ENCODE results near the gene DYSF.

DYSF gene

DNA sequence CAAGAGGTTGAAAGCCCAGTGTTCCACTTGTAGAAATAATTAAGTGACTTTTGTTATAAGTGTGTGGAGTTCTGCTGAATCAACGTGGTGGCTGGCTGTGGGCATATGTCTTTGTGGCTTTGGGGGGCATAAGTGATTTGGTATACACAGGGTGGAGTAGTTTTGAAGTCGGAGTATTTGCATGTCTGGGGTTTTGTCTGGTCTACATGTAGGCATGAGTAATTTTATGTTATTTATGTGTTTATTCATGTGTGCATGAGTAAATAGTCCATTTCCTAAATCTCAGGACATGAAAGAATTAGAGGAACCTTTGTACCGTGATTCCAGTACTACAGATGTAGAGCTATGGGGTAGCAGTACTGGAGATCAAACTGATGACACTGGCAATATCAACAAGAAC lies 179.7 kb downstream of the DYSF start:
- Histone ChIP-seq H3K14ac (ENCODE audit: low read length) (no peak overlapping the region), H2BK15ac (ENCODE audit: low read length) (no peak overlapping the region), H2BK12ac (ENCODE audit: low read length) (no peak overlapping the region), H3K9me3 (replicated peaks in 1 of 2; ENCODE audit: control insufficient read depth in 2 of 2, insufficient read depth in 1 of 2, low read depth in 1 of 2, low read length in 2 of 2) (no peaks in the 10 kb centered on the region), H3K18ac (ENCODE audit: low read length) (no peak overlapping the region), H4K8ac (ENCODE audit: low read depth, low read length) (no peak overlapping the region), H3K4me3 (ENCODE audit: low read length in 2 of 2) (no peak overlapping the region), H3K79me1 (ENCODE audit: low read depth, low read length) (no peaks in the 10 kb centered on the region), H4K91ac (ENCODE audit: low read depth, low read length, poor library complexity) (no peak overlapping the region), H3K4ac (ENCODE audit: low read length) (no peak overlapping the region), H3K4me2 (ENCODE audit: insufficient read depth, low read length, poor library complexity, severe bottlenecking) (no peak overlapping the region), H2AK5ac (ENCODE audit: low read depth, low read length) (no peak overlapping the region), H3K23ac (ENCODE audit: low read depth, low read length, poor library complexity) (no peak overlapping the region), H2AFZ (ENCODE audit: low read length) (no peak overlapping the region), H3K4me1 (ENCODE audit: control insufficient read depth in 2 of 2, insufficient read depth in 1 of 2, low read depth in 1 of 2, low read length in 2 of 2) (peaks cover 0 to 5% of the 10 kb centered on the region in 2 donors), H3K36me3 (replicated peaks in 1 of 2; ENCODE audit: control insufficient read depth in 2 of 2, insufficient read depth in 2 of 2, low read length in 2 of 2) (no peaks in the 10 kb centered on the region), H2BK5ac (ENCODE audit: low read length) (no peak overlapping the region), H2BK120ac (ENCODE audit: low read depth, low read length) (no peak overlapping the region), H3K27me3 (ENCODE audit: control insufficient read depth in 3 of 3, insufficient read depth in 3 of 3, low read depth in 1 of 3, low read length in 3 of 3) (peaks cover 0 to 4% (median 0%) of the 10 kb centered on the region in 3 experiments), H3K27ac (replicated peaks; ENCODE audit: low read length) (no peak overlapping the region), H3K9ac (ENCODE audit: low read depth, low read length, poor library complexity) (no peak overlapping the region)
- WGBS, 2 donors (ENCODE audit: extremely low coverage in 2 of 2, insufficient read length in 2 of 2, insufficient replicate concordance in 1 of 2), result no CpG with 5 or more reads among the region's 3 CpGs
- no peak for DNase-seq (ENCODE audit: low spot score)

DNA sequence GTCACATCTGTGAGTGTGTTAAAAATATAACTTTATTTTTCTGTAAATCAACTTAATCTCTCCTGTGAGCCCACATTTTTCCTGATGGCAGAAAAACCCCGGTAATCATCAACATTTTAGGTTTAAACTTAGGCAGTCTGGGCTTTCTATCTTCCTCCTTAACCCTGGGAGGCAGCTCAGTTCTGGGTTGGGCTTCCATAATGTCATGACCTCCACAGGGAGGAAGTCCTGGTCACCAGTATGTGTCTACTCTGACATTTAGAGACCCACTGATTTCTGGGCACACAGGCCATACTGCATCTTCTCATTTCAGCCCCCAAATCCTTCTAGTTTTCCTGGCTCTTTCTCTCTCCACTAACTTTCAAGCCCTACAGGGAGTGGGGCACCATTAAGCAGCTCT lies 181.2 kb downstream of the DYSF start:
- peaks cover 0 to 4% (median 0%) of the 10 kb centered on the region in 3 experiments for H3K27me3 ChIP-seq (ENCODE audit: control insufficient read depth in 3 of 3, insufficient read depth in 3 of 3, low read depth in 1 of 3, low read length in 3 of 3)
- DNase-seq (ENCODE audit: low spot score), result no peak
- no peaks in the 10 kb centered on the region for H3K9me3 ChIP-seq (replicated peaks in 1 of 2; ENCODE audit: control insufficient read depth in 2 of 2, insufficient read depth in 1 of 2, low read depth in 1 of 2, low read length in 2 of 2)
- no peak overlapping the region for H3K23ac ChIP-seq (ENCODE audit: low read depth, low read length, poor library complexity)
- H3K4me2 ChIP-seq (ENCODE audit: insufficient read depth, low read length, poor library complexity, severe bottlenecking), result no peak overlapping the region
- H3K14ac ChIP-seq (ENCODE audit: low read length), result no peak overlapping the region
- no peak overlapping the region for H2BK5ac ChIP-seq (ENCODE audit: low read length)
- WGBS, 2 donors (ENCODE audit: extremely low coverage in 2 of 2, insufficient read length in 2 of 2, insufficient replicate concordance in 1 of 2), result no CpG with 5 or more reads among the region's 1 CpG
- no peaks in the 10 kb centered on the region for H3K79me1 ChIP-seq (ENCODE audit: low read depth, low read length)
- H2AFZ ChIP-seq (ENCODE audit: low read length), result no peak overlapping the region
- H2AK5ac ChIP-seq (ENCODE audit: low read depth, low read length), result no peak overlapping the region
- no peak overlapping the region for H2BK15ac ChIP-seq (ENCODE audit: low read length)
- no peak overlapping the region for H2BK120ac ChIP-seq (ENCODE audit: low read depth, low read length)
- H4K8ac ChIP-seq (ENCODE audit: low read depth, low read length), result no peak overlapping the region
- no peak overlapping the region for H3K4me3 ChIP-seq (ENCODE audit: low read length in 2 of 2)
- H3K27ac ChIP-seq (replicated peaks; ENCODE audit: low read length), result no peak overlapping the region
- H3K36me3 ChIP-seq (replicated peaks in 1 of 2; ENCODE audit: control insufficient read depth in 2 of 2, insufficient read depth in 2 of 2, low read length in 2 of 2), result no peaks in the 10 kb centered on the region
- peaks cover 0 to 5% of the 10 kb centered on the region in 2 donors for H3K4me1 ChIP-seq (ENCODE audit: control insufficient read depth in 2 of 2, insufficient read depth in 1 of 2, low read depth in 1 of 2, low read length in 2 of 2)
- no peak overlapping the region for H3K4ac ChIP-seq (ENCODE audit: low read length)
- H3K18ac ChIP-seq (ENCODE audit: low read length), result no peak overlapping the region
- no peak overlapping the region for H4K91ac ChIP-seq (ENCODE audit: low read depth, low read length, poor library complexity)
- H3K9ac ChIP-seq (ENCODE audit: low read depth, low read length, poor library complexity), result no peak overlapping the region
- no peak overlapping the region for H2BK12ac ChIP-seq (ENCODE audit: low read length)

DNA sequence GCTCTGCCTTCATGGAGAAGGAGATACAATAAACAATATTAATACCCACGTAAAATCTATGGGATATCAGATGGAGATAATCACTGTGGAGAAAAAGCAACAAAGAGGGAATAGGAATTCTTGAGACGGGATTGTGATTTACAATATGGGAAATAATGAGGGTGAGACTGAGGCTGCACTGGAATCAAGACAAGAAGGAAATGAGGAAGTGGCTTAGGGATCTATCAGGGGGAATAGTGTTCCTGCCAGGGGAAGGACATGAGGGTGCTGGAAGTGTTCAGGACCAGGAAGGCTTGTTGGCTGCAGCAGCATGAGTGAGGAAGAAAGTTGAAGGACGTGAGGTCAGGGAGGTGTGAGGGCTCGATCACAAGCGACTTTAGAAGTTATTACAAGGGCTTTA lies 182.4 kb downstream of the DYSF start:
- Histone ChIP-seq H3K18ac (ENCODE audit: low read length) (no peak overlapping the region), H2AFZ (ENCODE audit: low read length) (no peak overlapping the region), H3K14ac (ENCODE audit: low read length) (no peak overlapping the region), H3K4me2 (ENCODE audit: insufficient read depth, low read length, poor library complexity, severe bottlenecking) (no peak overlapping the region), H3K27me3 (ENCODE audit: control insufficient read depth in 3 of 3, insufficient read depth in 3 of 3, low read depth in 1 of 3, low read length in 3 of 3) (peaks cover 0 to 4% (median 0%) of the 10 kb centered on the region in 3 experiments), H2BK12ac (ENCODE audit: low read length) (no peak overlapping the region), H3K27ac (replicated peaks; ENCODE audit: low read length) (no peak overlapping the region), H3K23ac (ENCODE audit: low read depth, low read length, poor library complexity) (no peak overlapping the region), H2BK15ac (ENCODE audit: low read length) (no peak overlapping the region), H2BK120ac (ENCODE audit: low read depth, low read length) (peak overlapping the region; percentile 27), H3K79me1 (ENCODE audit: low read depth, low read length) (no peaks in the 10 kb centered on the region), H4K91ac (ENCODE audit: low read depth, low read length, poor library complexity) (no peak overlapping the region), H3K36me3 (replicated peaks in 1 of 2; ENCODE audit: control insufficient read depth in 2 of 2, insufficient read depth in 2 of 2, low read length in 2 of 2) (no peaks in the 10 kb centered on the region), H3K9ac (ENCODE audit: low read depth, low read length, poor library complexity) (no peak overlapping the region), H3K4me3 (ENCODE audit: low read length in 2 of 2) (no peak overlapping the region), H4K8ac (ENCODE audit: low read depth, low read length) (no peak overlapping the region), H3K4me1 (ENCODE audit: control insufficient read depth in 2 of 2, insufficient read depth in 1 of 2, low read depth in 1 of 2, low read length in 2 of 2) (peaks cover 0 to 5% of the 10 kb centered on the region in 2 donors), H3K4ac (ENCODE audit: low read length) (no peak overlapping the region), H3K9me3 (replicated peaks in 1 of 2; ENCODE audit: control insufficient read depth in 2 of 2, insufficient read depth in 1 of 2, low read depth in 1 of 2, low read length in 2 of 2) (no peaks in the 10 kb centered on the region), H2AK5ac (ENCODE audit: low read depth, low read length) (no peak overlapping the region), H2BK5ac (ENCODE audit: low read length) (no peak overlapping the region)
- no peak for DNase-seq (ENCODE audit: low spot score)
- no CpG with 5 or more reads among the region's 5 CpGs for WGBS, 2 donors (ENCODE audit: extremely low coverage in 2 of 2, insufficient read length in 2 of 2, insufficient replicate concordance in 1 of 2)

DNA sequence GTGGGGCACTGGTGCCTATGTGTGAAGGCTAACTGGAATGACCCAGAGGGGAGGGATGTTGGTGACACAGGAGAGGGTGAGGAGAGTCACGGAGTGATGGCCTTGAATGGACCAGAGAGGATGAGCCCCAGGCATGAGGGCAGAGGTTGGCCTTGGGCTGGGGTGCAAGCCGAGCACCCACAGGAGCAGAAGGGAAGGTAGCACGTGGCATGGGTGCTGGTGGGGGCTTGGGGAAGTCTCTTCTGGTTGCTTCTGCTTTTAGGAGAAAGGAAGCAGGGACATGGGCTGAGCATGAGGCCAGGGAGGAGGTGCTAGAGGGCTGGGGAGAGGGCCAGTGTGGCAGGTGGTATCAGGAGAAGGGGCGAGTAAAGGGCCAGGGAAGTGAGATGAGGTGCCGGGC lies 183.8 kb downstream of the DYSF start:
- Histone ChIP-seq H3K9me3 (replicated peaks in 1 of 2; ENCODE audit: control insufficient read depth in 2 of 2, insufficient read depth in 1 of 2, low read depth in 1 of 2, low read length in 2 of 2) (no peaks in the 10 kb centered on the region), H3K14ac (ENCODE audit: low read length) (peak overlapping the region; percentile 91), H3K4me3 (ENCODE audit: low read length in 2 of 2) (no peak overlapping the region), H2BK5ac (ENCODE audit: low read length) (no peak overlapping the region), H3K23ac (ENCODE audit: low read depth, low read length, poor library complexity) (no peak overlapping the region), H2BK15ac (ENCODE audit: low read length) (no peak overlapping the region), H4K8ac (ENCODE audit: low read depth, low read length) (no peak overlapping the region), H3K9ac (ENCODE audit: low read depth, low read length, poor library complexity) (no peak overlapping the region), H3K4ac (ENCODE audit: low read length) (no peak overlapping the region), H3K4me1 (ENCODE audit: control insufficient read depth in 2 of 2, insufficient read depth in 1 of 2, low read depth in 1 of 2, low read length in 2 of 2) (peaks cover 0 to 2% of the 10 kb centered on the region in 2 donors), H4K91ac (ENCODE audit: low read depth, low read length, poor library complexity) (no peak overlapping the region), H2AFZ (ENCODE audit: low read length) (no peak overlapping the region), H3K36me3 (replicated peaks in 1 of 2; ENCODE audit: control insufficient read depth in 2 of 2, insufficient read depth in 2 of 2, low read length in 2 of 2) (no peaks in the 10 kb centered on the region), H3K27ac (replicated peaks; ENCODE audit: low read length) (no peak overlapping the region), H2BK120ac (ENCODE audit: low read depth, low read length) (no peak overlapping the region), H3K4me2 (ENCODE audit: insufficient read depth, low read length, poor library complexity, severe bottlenecking) (no peak overlapping the region), H3K18ac (ENCODE audit: low read length) (peak overlapping the region; percentile 84), H3K27me3 (ENCODE audit: control insufficient read depth in 3 of 3, insufficient read depth in 3 of 3, low read depth in 1 of 3, low read length in 3 of 3) (peaks cover 0 to 4% (median 0%) of the 10 kb centered on the region in 3 experiments), H2BK12ac (ENCODE audit: low read length) (peak overlapping the region; percentile 67), H2AK5ac (ENCODE audit: low read depth, low read length) (no peak overlapping the region), H3K79me1 (ENCODE audit: low read depth, low read length) (no peaks in the 10 kb centered on the region)
- no CpG with 5 or more reads among the region's 5 CpGs for WGBS, 2 donors (ENCODE audit: extremely low coverage in 2 of 2, insufficient read length in 2 of 2, insufficient replicate concordance in 1 of 2)
- DNase-seq (ENCODE audit: low spot score), result no peak
